Memory B cell (primary cell): ENCODE results near the gene SUN5.
"Not testable (repeated sequence)": the region's sequence is repeated elsewhere in the genome, so short reads cannot be mapped to it uniquely, and the experiment has no call there.

Experiments used
- ATAC-seq: fragments of 150-1000 bp; cut with Tn5 transposase; 2 replicates; pipeline ENCODE4 v1.10.0; 2021; ENCODE audit warnings: low read depth, mild to moderate bottlenecking, moderate library complexity
- DNase-seq, 2 donors: peaks; one replicate each; pipeline ENCODE4 v3.0.0; 2022; ENCODE audit warnings: low spot score in 2 of 2
- H3K27ac Mint-ChIP-seq: one replicate; pipeline ENCODE4 v1.8.0; 2022; ENCODE audit warnings: mild to moderate bottlenecking, moderate library complexity, mixed read lengths
- H3K27me3 Mint-ChIP-seq: one replicate; pipeline ENCODE4 v1.8.0; 2022; ENCODE audit warnings: mixed read lengths
- H3K36me3 Mint-ChIP-seq: one replicate; pipeline ENCODE4 v1.8.0; 2022; ENCODE audit warnings: mild to moderate bottlenecking, mixed read lengths
- H3K4me1 Mint-ChIP-seq: one replicate; pipeline ENCODE4 v1.8.0; 2022; ENCODE audit warnings: mixed read lengths
- H3K4me3 Mint-ChIP-seq: one replicate; pipeline ENCODE4 v1.8.0; 2022; ENCODE audit warnings: mild to moderate bottlenecking, moderate library complexity, mixed read lengths
- H3K9me3 Mint-ChIP-seq: one replicate; pipeline ENCODE4 v1.8.0; 2022; ENCODE audit warnings: mixed read lengths

The SUN5 gene, protein sequence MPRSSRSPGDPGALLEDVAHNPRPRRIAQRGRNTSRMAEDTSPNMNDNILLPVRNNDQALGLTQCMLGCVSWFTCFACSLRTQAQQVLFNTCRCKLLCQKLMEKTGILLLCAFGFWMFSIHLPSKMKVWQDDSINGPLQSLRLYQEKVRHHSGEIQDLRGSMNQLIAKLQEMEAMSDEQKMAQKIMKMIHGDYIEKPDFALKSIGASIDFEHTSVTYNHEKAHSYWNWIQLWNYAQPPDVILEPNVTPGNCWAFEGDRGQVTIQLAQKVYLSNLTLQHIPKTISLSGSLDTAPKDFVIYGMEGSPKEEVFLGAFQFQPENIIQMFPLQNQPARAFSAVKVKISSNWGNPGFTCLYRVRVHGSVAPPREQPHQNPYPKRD

GRCh38 chr20:33004141-33004751, at the start of gene SUN5:
TSS of gene SUN5 (minus strand) at chr20:33004433. CDS start at chr20:33004340, 93 bp downstream.
- Mint-ChIP-seq H3K27ac (no peak within 1 kb of the TSS), H3K36me3 (peaks cover 3% of the 10 kb centered on the region), H3K4me3 (no peak within 1 kb of the TSS), H3K27me3 (peaks cover 2% of the 10 kb centered on the region), H3K4me1 (peaks cover 16% of the 10 kb centered on the region), H3K9me3 (peaks cover 2% of the 10 kb centered on the region)
- ATAC-seq (no peak), DNase-seq (no peak)

- Mint-ChIP-seq H3K4me3 (no peak within 1 kb of the TSS), H3K36me3 (no peaks in the 10 kb centered on the region), H3K27me3 (no peaks in the 10 kb centered on the region), H3K27ac (no peak within 1 kb of the TSS), H3K4me1 (no peaks in the 10 kb centered on the region), H3K9me3 (no peaks in the 10 kb centered on the region)
- no peak for ATAC-seq
- DNase-seq, result no peak
Measured at GRCh38 chr20:33053291-33054106, 49.3 kb upstream of the SUN5 start, which contains the start of gene BPIFB3. TSS of gene BPIFB3 (plus strand) at chr20:33053903. CDS start at chr20:33055436, 1,533 bp downstream.

DNA sequence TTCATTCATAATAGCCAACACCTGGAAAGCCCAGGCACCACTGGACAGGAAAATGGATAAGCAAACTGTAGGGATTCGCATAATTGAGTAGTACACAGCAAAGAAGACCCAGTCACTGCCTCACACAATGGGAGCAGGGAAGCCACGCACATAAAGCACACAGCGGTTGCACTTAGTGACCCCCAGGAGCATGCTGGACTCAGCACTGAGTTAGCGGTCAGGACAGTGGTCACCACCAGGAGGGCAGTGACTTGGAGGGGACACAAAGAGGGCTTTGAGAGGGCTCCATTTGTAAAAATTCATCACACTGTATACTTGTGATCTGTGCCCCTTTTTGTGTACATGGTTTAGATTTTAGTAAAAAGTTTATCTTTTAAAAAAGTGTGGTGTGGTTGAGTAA, 47.1 kb upstream of the SUN5 start:
- DNase-seq (no peak), ATAC-seq (no peak)
- Mint-ChIP-seq H3K9me3 (no peaks in the 10 kb centered on the region), H3K4me1 (no peaks in the 10 kb centered on the region), H3K27ac (no peak overlapping the region), H3K4me3 (no peak overlapping the region), H3K36me3 (no peaks in the 10 kb centered on the region), H3K27me3 (no peaks in the 10 kb centered on the region)

- peaks cover 2% of the 10 kb centered on the region for H3K36me3 Mint-ChIP-seq
- H3K4me3 Mint-ChIP-seq, result no peak overlapping the region
- H3K27me3 Mint-ChIP-seq, result no peaks in the 10 kb centered on the region
- H3K27ac Mint-ChIP-seq, result no peak overlapping the region
- ATAC-seq (no peak), DNase-seq (no peak)
- H3K9me3 Mint-ChIP-seq, result peaks cover 8% of the 10 kb centered on the region
- H3K4me1 Mint-ChIP-seq, result no peaks in the 10 kb centered on the region
Measured at GRCh38 chr20:33046412-33046811, 42.2 kb upstream of the SUN5 start.

GRCh38 chr20:33045129-33045721, 41.0 kb upstream of the SUN5 start:
- not testable (repeated sequence) for H3K27me3 Mint-ChIP-seq, H3K27ac Mint-ChIP-seq, DNase-seq, H3K4me1 Mint-ChIP-seq, ATAC-seq, H3K4me3 Mint-ChIP-seq, H3K9me3 Mint-ChIP-seq, H3K36me3 Mint-ChIP-seq

- ATAC-seq (no peak), DNase-seq (no peak)
- Mint-ChIP-seq H3K4me3 (no peak overlapping the region), H3K36me3 (peaks cover 2% of the 10 kb centered on the region), H3K9me3 (peaks cover 8% of the 10 kb centered on the region), H3K4me1 (no peaks in the 10 kb centered on the region), H3K27ac (no peak overlapping the region), H3K27me3 (no peaks in the 10 kb centered on the region)
Measured at GRCh38 chr20:33043731-33044181, 39.5 kb upstream of the SUN5 start.

DNA sequence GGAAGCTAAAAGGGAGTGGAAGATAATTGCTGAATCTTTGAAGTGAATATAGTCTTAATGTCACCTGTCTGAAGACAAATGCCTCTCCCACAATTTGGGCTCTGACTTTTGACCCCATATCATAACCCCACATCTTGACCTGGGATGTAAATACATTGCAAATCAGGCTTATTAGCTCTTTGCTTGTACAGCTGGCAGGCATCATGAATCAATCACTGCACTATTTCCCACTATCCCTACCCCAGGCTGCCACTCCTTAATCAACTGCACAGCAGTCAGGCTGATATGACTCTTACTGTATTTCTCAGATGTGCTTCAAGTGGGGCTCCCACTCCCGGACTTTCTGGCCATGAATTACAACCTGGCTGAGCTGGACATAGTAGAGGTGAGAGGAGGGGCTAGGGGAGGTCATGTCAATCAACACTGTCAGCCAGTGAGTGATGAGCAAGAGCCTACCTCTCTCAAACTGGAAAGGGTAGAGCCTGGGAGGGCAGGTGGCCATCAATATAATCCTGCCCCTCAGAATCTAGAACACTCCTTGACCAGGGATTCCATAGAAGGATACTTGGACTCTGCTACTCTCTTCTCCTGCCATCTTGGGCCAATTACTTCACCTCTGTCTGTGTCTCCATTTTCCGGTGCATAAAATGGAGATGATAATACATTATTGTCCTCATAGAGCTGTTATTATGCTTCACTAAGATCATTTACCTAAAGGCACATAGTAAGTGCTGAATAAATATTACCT, 38.9 kb upstream of the SUN5 start:
- ATAC-seq (no peak), DNase-seq (no peak)
- peaks cover 10% of the 10 kb centered on the region for H3K9me3 Mint-ChIP-seq
- H3K27ac Mint-ChIP-seq, result no peak overlapping the region
- peaks cover 4% of the 10 kb centered on the region for H3K27me3 Mint-ChIP-seq
- no peak overlapping the region for H3K4me3 Mint-ChIP-seq
- no peaks in the 10 kb centered on the region for H3K4me1 Mint-ChIP-seq
- H3K36me3 Mint-ChIP-seq, result peaks cover 2% of the 10 kb centered on the region

- Mint-ChIP-seq H3K4me1 (no peaks in the 10 kb centered on the region), H3K27ac (no peak overlapping the region), H3K9me3 (peaks cover 11% of the 10 kb centered on the region), H3K36me3 (peaks cover 2% of the 10 kb centered on the region), H3K27me3 (peaks cover 9% of the 10 kb centered on the region), H3K4me3 (no peak overlapping the region)
- ATAC-seq, result no peak
- no peak for DNase-seq
Measured at GRCh38 chr20:33042430-33042829, 38.2 kb upstream of the SUN5 start.

- Mint-ChIP-seq H3K36me3 (no peaks in the 10 kb centered on the region), H3K27ac (no peak overlapping the region), H3K27me3 (peaks cover 10% of the 10 kb centered on the region), H3K4me1 (no peaks in the 10 kb centered on the region), H3K9me3 (peaks cover 4% of the 10 kb centered on the region), H3K4me3 (no peak overlapping the region)
- no peak for DNase-seq
- no peak for ATAC-seq
Measured at GRCh38 chr20:33038243-33038642, 34.0 kb upstream of the SUN5 start.

DNA sequence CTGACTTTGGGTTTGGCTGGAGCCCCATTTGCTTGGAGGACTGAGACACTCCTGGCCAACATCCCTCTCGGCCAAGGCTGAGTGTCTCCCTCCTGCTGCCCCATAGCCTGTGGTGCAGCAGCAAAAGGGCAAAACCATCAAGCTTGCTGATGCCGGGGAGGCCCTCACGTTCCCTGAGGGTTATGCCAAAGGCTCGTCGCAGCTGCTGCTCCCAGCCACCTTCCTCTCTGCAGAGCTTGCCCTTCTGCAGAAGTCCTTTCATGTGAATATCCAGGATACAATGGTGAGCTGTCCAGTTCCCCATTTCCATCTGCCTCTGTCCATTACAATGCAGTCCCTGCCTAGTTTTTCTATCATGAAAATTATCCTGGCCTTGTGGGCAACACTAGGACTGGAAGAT, 33.2 kb upstream of the SUN5 start:
- Mint-ChIP-seq H3K4me3 (no peak overlapping the region), H3K9me3 (peaks cover 6% of the 10 kb centered on the region), H3K27ac (no peak overlapping the region), H3K27me3 (peaks cover 10% of the 10 kb centered on the region), H3K36me3 (no peaks in the 10 kb centered on the region), H3K4me1 (no peaks in the 10 kb centered on the region)
- DNase-seq, result no peak
- ATAC-seq, result no peak

DNA sequence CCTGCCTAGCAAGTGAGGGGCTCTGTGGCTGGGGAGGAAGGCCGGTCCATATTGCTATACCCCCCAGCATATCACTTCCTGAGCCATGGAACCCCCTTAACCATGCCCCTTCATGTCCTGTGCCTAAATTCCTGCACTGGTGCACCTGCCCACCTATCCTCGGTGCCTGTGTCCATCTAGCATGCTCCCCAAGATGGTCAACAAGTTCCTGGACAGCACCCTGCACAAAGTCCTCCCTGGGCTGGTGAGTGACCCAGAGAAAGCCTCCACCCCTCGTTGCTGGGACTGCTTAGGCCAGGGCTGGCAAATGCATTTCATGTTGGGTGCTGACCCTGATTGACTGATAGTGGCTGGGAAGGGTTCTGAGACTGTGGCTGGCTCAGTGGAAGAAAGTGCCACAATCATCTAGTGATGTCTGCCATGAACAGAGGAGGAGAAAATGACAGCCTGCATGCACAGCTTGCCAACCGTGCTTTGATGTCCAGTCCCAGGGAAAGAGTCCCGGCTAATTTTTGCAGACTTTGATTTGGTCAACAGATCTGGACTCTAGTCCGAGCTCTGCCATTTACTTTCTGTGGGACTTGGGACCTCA, 30.8 kb upstream of the SUN5 start:
- Mint-ChIP-seq H3K9me3 (peaks cover 6% of the 10 kb centered on the region), H3K27me3 (peaks cover 10% of the 10 kb centered on the region), H3K36me3 (no peaks in the 10 kb centered on the region), H3K4me3 (no peak overlapping the region), H3K4me1 (no peaks in the 10 kb centered on the region), H3K27ac (no peak overlapping the region)
- no peak for DNase-seq
- ATAC-seq, result no peak

DNA sequence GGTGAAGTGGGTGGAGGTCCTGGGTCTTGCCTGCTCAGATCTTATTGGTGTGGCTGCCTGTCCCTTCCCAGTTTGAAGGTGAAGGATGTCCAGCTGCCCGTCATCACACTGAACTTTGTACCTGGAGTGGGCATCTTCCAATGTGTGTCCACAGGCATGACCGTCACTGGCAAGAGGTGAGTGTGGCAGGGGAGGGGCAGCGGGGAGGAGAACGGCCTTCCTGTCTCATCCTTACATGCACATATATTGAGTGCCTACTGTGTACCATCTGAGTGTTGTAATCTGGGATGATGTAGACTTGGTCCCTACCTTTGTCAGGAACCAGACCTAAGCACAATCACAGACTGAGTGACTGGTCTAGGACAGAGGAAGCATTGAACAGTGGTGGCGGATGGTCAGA, 29.9 kb upstream of the SUN5 start:
- peaks cover 10% of the 10 kb centered on the region for H3K27me3 Mint-ChIP-seq
- no peaks in the 10 kb centered on the region for H3K36me3 Mint-ChIP-seq
- no peak for DNase-seq
- H3K9me3 Mint-ChIP-seq, result peaks cover 6% of the 10 kb centered on the region
- ATAC-seq, result no peak
- no peak overlapping the region for H3K4me3 Mint-ChIP-seq
- no peaks in the 10 kb centered on the region for H3K4me1 Mint-ChIP-seq
- H3K27ac Mint-ChIP-seq, result no peak overlapping the region

- no peaks in the 10 kb centered on the region for H3K36me3 Mint-ChIP-seq
Measured at GRCh38 chr20:33033381-33033780, 29.1 kb upstream of the SUN5 start.

More at GRCh38 chr20:33033381-33033780, 29.1 kb upstream of the SUN5 start:
- Mint-ChIP-seq H3K4me3 (no peak overlapping the region), H3K4me1 (no peaks in the 10 kb centered on the region), H3K27me3 (peaks cover 9% of the 10 kb centered on the region), H3K9me3 (peaks cover 6% of the 10 kb centered on the region), H3K27ac (no peak overlapping the region)
- DNase-seq (no peak), ATAC-seq (no peak)
